SKM-1 treated with dmso at 0.1 percent for 144 hours (cell line): Measurements from ENCODE around the gene TRIL.

Experiments used
- DNase-seq: peaks from one replicate; lab custom pipeline; 2025; ENCODE audit not compliant: unreplicated experiment; lab: John Stamatoyannopoulos, UW

Gene TRIL

GRCh38 chr7:28941633-28942032 lies 16.5 kb downstream of the TRIL start:
- DNase-seq = no peak

DNA sequence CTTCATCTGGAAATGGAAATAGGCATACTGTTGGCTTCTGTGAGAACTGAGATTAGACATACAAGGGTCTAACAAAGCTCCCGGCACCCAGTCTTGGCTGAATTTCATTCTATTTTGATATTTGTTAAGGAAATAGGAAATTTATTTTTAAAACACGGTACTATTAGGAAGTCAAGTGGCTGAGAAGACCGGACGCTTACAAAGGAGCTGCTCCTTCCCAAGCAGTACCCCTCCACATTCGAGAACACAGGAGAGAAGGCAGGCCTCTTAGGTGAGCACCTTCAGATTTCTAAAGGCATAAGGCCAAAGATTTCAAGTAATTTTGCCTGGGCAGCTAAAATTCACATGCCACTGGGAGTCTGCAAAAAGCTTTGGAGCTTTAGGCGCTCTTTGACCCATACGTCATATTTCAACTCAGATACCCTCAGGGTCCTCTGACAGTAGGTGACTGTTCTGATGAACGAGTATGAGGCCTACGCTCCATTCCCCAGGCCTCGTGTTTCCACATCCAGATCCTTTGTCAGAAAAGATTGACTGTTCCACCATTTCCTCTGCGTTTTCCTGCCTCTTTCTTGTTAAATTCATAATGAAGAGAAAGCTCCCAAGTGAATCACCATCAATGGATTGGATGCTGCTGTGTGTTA lies 17.3 kb downstream of the TRIL start:
- DNase-seq = no peak

DNA sequence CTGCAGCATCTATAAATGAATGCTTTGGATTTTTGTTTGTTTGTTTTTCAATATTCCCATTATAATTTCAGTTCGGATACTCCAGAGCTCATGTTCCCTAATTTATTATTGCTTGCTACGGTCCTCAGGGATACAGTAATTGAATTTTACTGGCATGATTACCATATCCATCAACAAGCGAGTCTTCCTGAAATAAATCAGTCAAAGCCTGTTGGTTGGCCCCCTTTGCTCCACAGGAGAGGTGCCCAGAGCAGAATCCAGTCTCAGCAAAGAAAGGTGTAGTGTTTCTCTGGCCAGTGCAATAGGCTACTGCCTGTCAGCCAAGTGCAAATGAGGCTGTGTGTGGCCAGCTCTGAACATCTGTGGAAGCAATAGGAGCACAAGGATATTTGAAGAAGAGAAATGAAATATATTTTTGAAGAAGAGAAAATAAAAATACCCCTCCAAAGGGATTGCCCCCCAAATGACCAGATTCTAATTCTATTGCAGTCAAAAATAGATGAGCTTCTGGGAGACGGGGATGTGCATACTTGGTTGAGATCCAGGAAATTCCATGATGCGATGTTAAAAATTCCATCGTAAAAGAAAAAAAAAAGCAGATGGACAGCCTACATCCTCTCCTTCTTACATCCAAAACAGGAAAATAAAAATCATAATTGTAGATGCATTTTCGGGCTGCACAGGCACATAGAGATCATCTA lies 18.1 kb downstream of the TRIL start:
- no peak for DNase-seq

GRCh38 chr7:28939367-28939766 lies 18.8 kb downstream of the TRIL start:
- no peak for DNase-seq

GRCh38 chr7:28937619-28938018 lies 20.5 kb downstream of the TRIL start:
- no peak for DNase-seq

- DNase-seq = no peak
Observed at GRCh38 chr7:28937103-28937502, 21.0 kb downstream of the TRIL start.

DNA sequence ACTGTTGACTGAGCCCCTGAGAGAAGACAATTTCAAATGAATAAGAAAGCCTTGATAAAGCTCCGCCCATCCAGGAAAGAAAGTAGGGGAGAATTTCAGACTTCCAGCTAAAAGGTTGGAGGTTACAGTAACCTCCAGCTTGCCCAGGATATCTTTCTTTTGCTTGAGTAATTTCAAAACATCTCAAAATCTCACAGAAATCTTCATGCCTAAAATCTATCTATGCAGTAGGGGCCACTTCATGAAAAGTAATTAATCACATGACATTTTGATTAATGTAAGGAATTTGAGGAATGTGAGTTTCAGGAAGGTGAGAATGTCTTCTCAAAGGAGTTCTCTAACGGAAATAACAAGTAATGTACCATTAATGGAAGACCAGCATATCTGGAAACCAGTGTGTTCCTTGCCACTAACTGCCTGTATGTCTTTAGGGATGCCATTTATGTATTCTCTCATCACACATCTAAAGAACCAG lies 24.2 kb downstream of the TRIL start:
- no peak for DNase-seq

DNA sequence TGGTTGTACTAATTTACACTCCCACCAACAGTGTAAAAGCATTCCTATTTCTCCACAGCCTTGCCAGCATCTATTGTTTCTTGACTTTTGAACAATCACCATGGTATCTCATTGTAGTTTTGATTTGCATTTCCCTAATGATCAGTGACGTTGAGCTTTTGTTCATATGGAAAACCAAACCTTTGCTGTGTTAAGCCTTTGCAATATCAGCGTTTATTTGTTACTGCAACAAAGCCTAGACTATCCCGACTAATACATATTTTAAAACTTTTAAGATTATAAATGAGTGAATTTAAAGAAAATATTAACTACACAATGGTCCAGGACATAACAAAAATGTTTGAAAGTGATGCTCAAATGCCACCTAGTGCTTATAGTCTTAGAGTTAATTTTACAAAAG lies 26.6 kb downstream of the TRIL start:
- DNase-seq = no peak

GRCh38 chr7:28926871-28927597 lies 31.1 kb downstream of the TRIL start:
- peak; percentile 95 for DNase-seq

- peak; percentile 48 for DNase-seq
Observed at GRCh38 chr7:28922624-28923331, 35.4 kb downstream of the TRIL start.

DNA sequence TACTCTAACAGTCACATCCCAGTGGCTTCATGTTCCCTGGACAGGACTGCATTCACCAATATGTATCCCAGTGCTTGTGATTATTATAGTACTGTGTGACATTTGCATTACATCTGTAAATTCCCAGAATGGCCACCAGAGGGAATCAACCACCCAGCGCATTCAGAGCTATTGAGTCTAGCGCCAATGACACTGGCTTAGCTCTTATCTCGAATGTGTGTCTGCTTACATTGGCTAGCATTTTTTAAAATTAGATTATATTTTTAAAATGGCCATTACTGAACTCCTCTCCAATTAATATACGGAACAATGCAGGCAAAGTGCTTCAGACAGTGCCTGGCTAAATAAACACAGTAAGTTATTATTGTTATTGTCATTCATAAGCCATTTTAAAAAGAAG lies 36.3 kb downstream of the TRIL start:
- DNase-seq = peak; percentile 78

DNA sequence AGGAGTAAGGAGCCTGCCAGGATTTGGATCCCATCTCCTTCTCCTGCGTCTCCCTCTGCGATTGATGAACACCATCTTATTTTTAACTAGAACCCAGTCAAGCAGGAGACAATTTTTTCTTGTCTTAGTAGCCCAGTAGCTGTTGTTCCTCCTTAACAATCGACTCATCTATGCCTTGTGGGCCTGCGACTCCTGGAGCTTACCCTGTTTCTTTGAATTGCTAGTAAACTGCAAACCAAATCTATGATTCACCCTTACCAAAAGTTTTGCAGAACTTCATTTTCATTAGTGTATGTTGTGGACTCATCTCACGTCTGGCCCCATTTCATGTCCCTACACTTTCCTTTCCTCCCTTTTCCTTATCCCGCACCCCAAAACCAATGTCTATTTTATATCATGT lies 37.7 kb downstream of the TRIL start:
- DNase-seq = no peak

GRCh38 chr7:28919510-28919909 lies 38.6 kb downstream of the TRIL start:
- no peak for DNase-seq

- DNase-seq = no peak
Observed at GRCh38 chr7:28908775-28909174, 49.4 kb downstream of the TRIL start.

- no peak for DNase-seq
Observed at GRCh38 chr7:28905464-28905863, 52.7 kb downstream of the TRIL start.

- DNase-seq = no peak
Observed at GRCh38 chr7:28904578-28905048, 53.5 kb downstream of the TRIL start.

- no peak for DNase-seq
Observed at GRCh38 chr7:28903730-28904577, 54.2 kb downstream of the TRIL start.
